ENCODE measurements around the gene SLC34A3.

The SLC34A3 gene

GRCh38 chr9:137201205-137201868, 29.4 kb upstream of the SLC34A3 start:
- no peak for TF ChIP-seq CTCF (IDR thresholded peaks at IDR 0.05; ENCODE audit: insufficient read depth, low read depth, low read length, missing control alignments)
- H3K4me3 ChIP-seq (ENCODE audit: low read length): peak overlapping the region; percentile 64
- no peak for DNase-seq (ENCODE audit: low read depth)

GRCh38 chr9:137202966-137203365, 27.7 kb upstream of the SLC34A3 start:
- TF ChIP-seq CTCF (IDR thresholded peaks at IDR 0.05; ENCODE audit: insufficient read depth, low read depth, low read length, missing control alignments): no peak
- H3K4me3 ChIP-seq (ENCODE audit: low read length): no peak overlapping the region
- DNase-seq (ENCODE audit: low read depth): no peak

GRCh38 chr9:137204731-137205125, 26.0 kb upstream of the SLC34A3 start:
- H3K4me3 ChIP-seq (ENCODE audit: low read length): peak overlapping the region; percentile 97
- TF ChIP-seq CTCF (IDR thresholded peaks at IDR 0.05; ENCODE audit: insufficient read depth, low read depth, low read length, missing control alignments): no peak
- no peak for DNase-seq (ENCODE audit: low read depth)

GRCh38 chr9:137205126-137206069, 25.3 kb upstream of the SLC34A3 start, which contains the start of the genes NDOR1 and TMEM203:
Gene NDOR1 (plus strand): TSS chr9:137205700. CDS start chr9:137205778, 78 bp downstream.
Gene TMEM203 (minus strand): TSS chr9:137205648. CDS start chr9:137205414, 234 bp downstream.
- peak within 1 kb of the TSS; percentile 97 for H3K4me3 ChIP-seq (ENCODE audit: low read length)
- peak; percentile 89 for DNase-seq (ENCODE audit: low read depth)
- no peak for TF ChIP-seq CTCF (IDR thresholded peaks at IDR 0.05; ENCODE audit: insufficient read depth, low read depth, low read length, missing control alignments)

GRCh38 chr9:137206602-137207001, 24.1 kb upstream of the SLC34A3 start:
- TF ChIP-seq CTCF (IDR thresholded peaks at IDR 0.05; ENCODE audit: insufficient read depth, low read depth, low read length, missing control alignments): no peak
- H3K4me3 ChIP-seq (ENCODE audit: low read length): peak overlapping the region; percentile 97
- DNase-seq (ENCODE audit: low read depth): no peak

GRCh38 chr9:137211532-137211931, 19.2 kb upstream of the SLC34A3 start:
- DNase-seq (ENCODE audit: low read depth): no peak
- TF ChIP-seq CTCF (IDR thresholded peaks at IDR 0.05; ENCODE audit: insufficient read depth, low read depth, low read length, missing control alignments): no peak
- no peak overlapping the region for H3K4me3 ChIP-seq (ENCODE audit: low read length)
